Fibroblast of villous mesenchyme (primary cell): ENCODE results near the gene NABP1. TPM values are rescaled to one million over a fixed set of nuclear protein-coding genes. Genes with fewer than 3 reads are reported as not detected.

Experiments
- DNase-seq: peaks from one replicate; pipeline ENCODE4 v3.0.0-alpha.2; 2010; ENCODE audit warnings: low read depth
- H3K4me3 ChIP-seq: 2 replicates; pipeline ENCODE4 v1.5.1; 2011; ENCODE audit warnings: low read depth, mild to moderate bottlenecking, low read length
- total RNA-seq: library from RNA; depleted of rRNA; stranded (reverse); fragments of >200 nt; gene quantifications from 2 replicates; pipeline ENCODE4 v1.2.3, GENCODE V29; 2012
- TF ChIP-seq, protein P1 (sequence below): IDR thresholded peaks from 2 replicates; pipeline ENCODE4 v1.5.1; 2012; ENCODE audit warnings: low read depth, mild to moderate bottlenecking, low read length; ENCODE audit not compliant: insufficient read depth

NABP1 gene
- total RNA-seq, 1 donor, result 308 TPM

GRCh38 chr2:191635333-191636234 lies 42.4 kb upstream of the NABP1 start:
- TF ChIP-seq, protein P1, sequence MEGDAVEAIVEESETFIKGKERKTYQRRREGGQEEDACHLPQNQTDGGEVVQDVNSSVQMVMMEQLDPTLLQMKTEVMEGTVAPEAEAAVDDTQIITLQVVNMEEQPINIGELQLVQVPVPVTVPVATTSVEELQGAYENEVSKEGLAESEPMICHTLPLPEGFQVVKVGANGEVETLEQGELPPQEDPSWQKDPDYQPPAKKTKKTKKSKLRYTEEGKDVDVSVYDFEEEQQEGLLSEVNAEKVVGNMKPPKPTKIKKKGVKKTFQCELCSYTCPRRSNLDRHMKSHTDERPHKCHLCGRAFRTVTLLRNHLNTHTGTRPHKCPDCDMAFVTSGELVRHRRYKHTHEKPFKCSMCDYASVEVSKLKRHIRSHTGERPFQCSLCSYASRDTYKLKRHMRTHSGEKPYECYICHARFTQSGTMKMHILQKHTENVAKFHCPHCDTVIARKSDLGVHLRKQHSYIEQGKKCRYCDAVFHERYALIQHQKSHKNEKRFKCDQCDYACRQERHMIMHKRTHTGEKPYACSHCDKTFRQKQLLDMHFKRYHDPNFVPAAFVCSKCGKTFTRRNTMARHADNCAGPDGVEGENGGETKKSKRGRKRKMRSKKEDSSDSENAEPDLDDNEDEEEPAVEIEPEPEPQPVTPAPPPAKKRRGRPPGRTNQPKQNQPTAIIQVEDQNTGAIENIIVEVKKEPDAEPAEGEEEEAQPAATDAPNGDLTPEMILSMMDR, result no peak
- DNase-seq, result peak; percentile 53
- H3K4me3 ChIP-seq, result no peak overlapping the region

DNA sequence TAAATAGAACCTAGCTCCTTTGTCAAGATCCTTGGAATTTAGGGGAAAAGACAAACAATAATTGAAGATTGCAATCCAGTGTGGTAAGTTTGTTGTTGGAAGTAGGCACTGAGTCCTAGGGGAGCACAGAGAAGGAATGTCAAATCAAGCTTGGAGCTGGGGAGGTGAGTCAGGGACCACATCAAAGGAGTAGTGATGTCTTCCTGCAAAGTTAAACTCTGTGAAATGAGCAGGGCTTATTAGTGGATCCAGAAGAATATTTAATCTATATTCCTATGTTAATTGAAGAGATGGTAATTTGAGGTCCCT lies 41.7 kb upstream of the NABP1 start:
- TF ChIP-seq, protein P1, result no peak
- H3K4me3 ChIP-seq, result no peak overlapping the region
- DNase-seq, result peak; percentile 64

DNA sequence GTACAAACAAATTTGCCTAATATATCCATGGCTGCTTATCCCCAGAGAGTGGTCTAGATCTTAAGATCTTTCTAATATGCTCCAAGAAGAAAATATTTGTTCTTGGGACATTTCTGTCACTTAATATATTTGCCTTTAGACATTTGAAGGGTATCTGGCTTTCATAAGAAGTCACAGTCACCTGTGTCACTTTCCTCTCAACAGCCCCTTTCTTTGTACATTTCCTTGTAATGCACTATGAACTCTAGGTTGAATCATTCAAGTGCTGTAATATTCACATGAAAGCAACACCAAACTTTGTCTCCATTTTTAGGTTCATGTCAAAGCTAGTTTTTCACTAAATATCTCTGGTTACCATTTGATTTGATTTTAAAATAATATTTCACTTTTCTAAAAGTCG lies 41.4 kb upstream of the NABP1 start:
- TF ChIP-seq, protein P1, result no peak
- H3K4me3 ChIP-seq, result no peak overlapping the region

GRCh38 chr2:191637182-191638078 lies 40.5 kb upstream of the NABP1 start:
- peak; percentile 44 for DNase-seq
- no peak overlapping the region for H3K4me3 ChIP-seq
- TF ChIP-seq, protein P1, result no peak

More for the DNA sequence above, 41.4 kb upstream of the NABP1 start:
- no peak for DNase-seq

DNA sequence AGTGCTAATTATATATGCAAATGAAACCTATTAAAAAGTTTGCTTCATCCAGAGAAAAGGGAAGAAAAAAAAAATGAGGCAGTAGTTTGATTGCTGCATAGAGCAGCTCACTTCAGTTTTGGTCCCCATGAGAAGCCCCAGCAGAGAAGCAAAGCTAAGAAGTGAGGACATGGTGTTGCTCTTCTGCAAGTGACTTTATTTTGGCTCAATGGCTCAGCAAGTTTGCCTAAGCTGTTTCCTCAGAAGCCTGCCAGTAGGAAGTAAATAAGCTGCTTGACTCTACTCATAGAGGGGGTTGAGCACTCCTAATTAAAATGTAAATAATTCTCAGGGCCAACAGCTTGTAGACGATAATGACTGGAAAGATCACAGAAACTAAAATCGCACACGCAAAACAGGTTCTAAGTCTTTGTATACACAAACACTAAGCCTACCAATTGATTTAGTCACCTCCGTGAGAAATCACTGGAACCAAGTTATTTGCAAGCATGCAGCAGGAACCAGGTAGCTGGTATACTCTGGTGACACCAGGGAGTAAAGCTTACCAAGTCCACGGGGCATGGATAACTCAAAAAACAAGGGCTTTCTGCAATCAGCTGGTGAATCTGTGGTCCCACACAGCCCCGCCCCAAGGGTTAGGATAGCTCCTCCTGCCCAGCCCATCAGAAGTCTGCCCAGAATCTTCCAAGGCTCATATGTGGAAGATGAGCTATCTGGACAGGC lies 39.7 kb upstream of the NABP1 start:
- TF ChIP-seq, protein P1, result no peak
- H3K4me3 ChIP-seq, result no peak overlapping the region
- peak; percentile 69 for DNase-seq

DNA sequence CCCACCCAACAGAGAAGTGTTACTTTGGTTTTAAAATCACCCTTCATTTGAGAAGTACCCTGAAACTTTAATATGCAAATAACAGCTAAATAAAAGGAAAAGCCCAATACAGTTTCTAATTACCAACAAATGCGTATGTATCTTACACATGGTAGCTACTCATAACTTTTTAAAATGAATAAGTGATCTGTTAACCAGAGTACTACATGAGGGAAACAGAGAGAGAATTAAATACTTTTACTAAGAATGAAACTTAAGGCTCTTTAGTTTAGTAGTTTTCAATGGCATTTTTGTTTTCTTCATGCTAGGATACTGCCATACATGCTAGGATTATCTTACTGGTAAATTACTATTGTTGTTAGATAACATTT lies 39.1 kb upstream of the NABP1 start:
- TF ChIP-seq, protein P1, result no peak
- no peak for DNase-seq
- H3K4me3 ChIP-seq, result no peak overlapping the region
